Ovary (tissue), 9 donors: ENCODE measurements around the gene APOA4. TPM values are rescaled to one million over a fixed set of nuclear protein-coding genes. Genes with fewer than 3 reads are reported as not detected.

ENCODE experiments used
- DNase-seq, 5 donors: peaks; one replicate each; pipeline ENCODE4 v3.0.0-alpha.2; 2019 to 2020
- H3K27ac ChIP-seq, 2 donors: fragments of 200-600 bp; one replicate each; pipeline versions ENCODE4 v1.5.1 to v1.8.0; 2019 to 2022
- H3K27me3 ChIP-seq: fragments of 200-600 bp; one replicate; pipeline ENCODE4 v1.8.0; 2022
- H3K36me3 ChIP-seq: fragments of 200-600 bp; sonication (generic); one replicate; pipeline ENCODE4 v1.5.1; 2019
- H3K4me1 ChIP-seq: one replicate; pipeline ENCODE4 v1.8.1; 2013; ENCODE audit warnings: mild to moderate bottlenecking, moderate library complexity; ENCODE audit not compliant: insufficient read depth
- H3K4me3 ChIP-seq: fragments of 200-600 bp; sonication (generic); one replicate; pipeline ENCODE4 v1.5.1; 2017
- H3K9me3 ChIP-seq, 2 donors: fragments of 200-600 bp in 1 of 2; sonication (generic) in 1 of 2; one replicate each; pipeline versions ENCODE4 v1.5.1 to v1.8.1; 2013 to 2019; ENCODE audit warnings: mild to moderate bottlenecking in 1 of 2, moderate library complexity in 1 of 2
- EP300 ChIP-seq: sonication (generic); formaldehyde crosslinking; IDR thresholded peaks from one replicate; pipeline ENCODE4 v1.6.1; 2017; ENCODE audit warnings: antibody characterized with exemption
- POLR2A ChIP-seq: fragments of 450-650 bp; IDR thresholded peaks from one replicate; pipeline ENCODE4 v1.6.1; 2017; ENCODE audit warnings: antibody characterized with exemption, mild to moderate bottlenecking, moderate library complexity
- WGBS, 3 donors: extraction: QIAGEN DNeasy Blood & Tissue Kit in 1 of 3; methylation state at CpG; one replicate each; pipeline versions ENCODE4 v1.1.5 to v1.1.7; 2013 to 2017; 5-methylcytosine and 5-hydroxymethylcytosine counted together
- intact Hi-C, 4 donors: fragments of 100-400 bp; cut with DNase I; formaldehyde crosslinking; loops; one replicate each; pipeline versions ENCODE4 v1.11.0 to v1.15.1; 2022 to 2023
- polyA plus RNA-seq, 2 donors: library from polyadenylated mRNA; stranded (reverse); fragments of 200-250 nt in 1 of 2; fragments of 350-450 nt in 1 of 2; fragmentation: Illumina TruSeq in 1 of 2; extraction: RNeasy Lipid Tissue Mini Kit (QIAGEN cat#74804) in 1 of 2; gene quantifications; one replicate each; pipeline ENCODE4 v1.2.3, GENCODE V29; 2013 to 2014
- total RNA-seq, 7 donors: library from RNA; depleted of rRNA in 2 of 7; stranded (reverse); fragments of >200 nt in 2 of 7; fragmentation: NEBNext Ultra II Directional in 3 of 7; extraction: Animal tissue kit (Norgen Biotek cat#: 25700) in 3 of 7; gene quantifications; one replicate each; pipeline versions ENCODE4 v1.1.0 to v1.2.4, GENCODE V29; 2016 to 2023
- TF ChIP-seq, protein P1 (sequence below), 3 donors: fragments of 450-650 bp in 2 of 3; fragments of 200-600 bp in 1 of 3; IDR thresholded peaks; one replicate each; pipeline versions ENCODE4 v1.5.1 to v1.8.0; 2016 to 2022; ENCODE audit warnings: antibody characterized with exemption in 3 of 3, mild to moderate bottlenecking in 1 of 3
- donor health status: DM: no; HTN: no; CAD: no; lungs with moderate emphysema.
- donor health status: DM: no; HTN: no; CAD: no.
- donor health status: Bipolar disorder and iron deficiency.
- donor health status: DM: yes; HTN: yes; CAD: no.
- donor health status: DM: no; HTN: no; CAD: no.
- donor health status: DM: yes; HTN: yes; CAD: no.

The APOA4 gene
- total and polyA plus RNA-seq, 9 donors, result 0.19 to 41.7 TPM; not detected in 7

DNA sequence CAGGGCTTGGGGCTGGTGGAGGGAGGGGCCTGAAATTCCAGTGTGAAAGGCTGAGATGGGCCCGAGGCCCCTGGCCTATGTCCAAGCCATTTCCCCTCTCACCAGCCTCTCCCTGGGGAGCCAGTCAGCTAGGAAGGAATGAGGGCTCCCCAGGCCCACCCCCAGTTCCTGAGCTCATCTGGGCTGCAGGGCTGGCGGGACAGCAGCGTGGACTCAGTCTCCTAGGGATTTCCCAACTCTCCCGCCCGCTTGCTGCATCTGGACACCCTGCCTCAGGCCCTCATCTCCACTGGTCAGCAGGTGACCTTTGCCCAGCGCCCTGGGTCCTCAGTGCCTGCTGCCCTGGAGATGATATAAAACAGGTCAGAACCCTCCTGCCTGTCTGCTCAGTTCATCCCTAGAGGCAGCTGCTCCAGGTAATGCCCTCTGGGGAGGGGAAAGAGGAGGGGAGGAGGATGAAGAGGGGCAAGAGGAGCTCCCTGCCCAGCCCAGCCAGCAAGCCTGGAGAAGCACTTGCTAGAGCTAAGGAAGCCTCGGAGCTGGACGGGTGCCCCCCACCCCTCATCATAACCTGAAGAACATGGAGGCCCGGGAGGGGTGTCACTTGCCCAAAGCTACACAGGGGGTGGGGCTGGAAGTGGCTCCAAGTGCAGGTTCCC lies 6.5 kb upstream of the APOA4 start, which contains the start of gene APOC3:
Gene APOC3 (plus strand): TSS at position 383 of the 659 bp plus-strand sequence. CDS start 676 bp downstream, outside the sequence.
- Histone ChIP-seq H3K27me3 (no peaks in the 10 kb centered on the region), H3K36me3 (no peaks in the 10 kb centered on the region), H3K27ac (peak within 1 kb of the TSS; percentile 14 to 37), H3K9me3 (no peaks in the 10 kb centered on the region), H3K4me1 (peaks cover 6% of the 10 kb centered on the region), H3K4me3 (no peak within 1 kb of the TSS)
- WGBS, 3 donors, result 66 to 76% (median 69%) methylated on average over 9 of the region's 9 CpGs
- intact Hi-C loops, result loop anchor here in 1 of 4 donors (5.0 kb wide), 1 partner anchor 37 kb away; the partner anchor contains the start of gene APOA5
- TF ChIP-seq, protein P1, sequence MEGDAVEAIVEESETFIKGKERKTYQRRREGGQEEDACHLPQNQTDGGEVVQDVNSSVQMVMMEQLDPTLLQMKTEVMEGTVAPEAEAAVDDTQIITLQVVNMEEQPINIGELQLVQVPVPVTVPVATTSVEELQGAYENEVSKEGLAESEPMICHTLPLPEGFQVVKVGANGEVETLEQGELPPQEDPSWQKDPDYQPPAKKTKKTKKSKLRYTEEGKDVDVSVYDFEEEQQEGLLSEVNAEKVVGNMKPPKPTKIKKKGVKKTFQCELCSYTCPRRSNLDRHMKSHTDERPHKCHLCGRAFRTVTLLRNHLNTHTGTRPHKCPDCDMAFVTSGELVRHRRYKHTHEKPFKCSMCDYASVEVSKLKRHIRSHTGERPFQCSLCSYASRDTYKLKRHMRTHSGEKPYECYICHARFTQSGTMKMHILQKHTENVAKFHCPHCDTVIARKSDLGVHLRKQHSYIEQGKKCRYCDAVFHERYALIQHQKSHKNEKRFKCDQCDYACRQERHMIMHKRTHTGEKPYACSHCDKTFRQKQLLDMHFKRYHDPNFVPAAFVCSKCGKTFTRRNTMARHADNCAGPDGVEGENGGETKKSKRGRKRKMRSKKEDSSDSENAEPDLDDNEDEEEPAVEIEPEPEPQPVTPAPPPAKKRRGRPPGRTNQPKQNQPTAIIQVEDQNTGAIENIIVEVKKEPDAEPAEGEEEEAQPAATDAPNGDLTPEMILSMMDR (IDR thresholded peaks at IDR 0.05), result no peak
- TF ChIP-seq POLR2A, result no peak
- no peak for TF ChIP-seq EP300
- peak in 2 of 5 donors; percentile 37 to 52 for DNase-seq

DNA sequence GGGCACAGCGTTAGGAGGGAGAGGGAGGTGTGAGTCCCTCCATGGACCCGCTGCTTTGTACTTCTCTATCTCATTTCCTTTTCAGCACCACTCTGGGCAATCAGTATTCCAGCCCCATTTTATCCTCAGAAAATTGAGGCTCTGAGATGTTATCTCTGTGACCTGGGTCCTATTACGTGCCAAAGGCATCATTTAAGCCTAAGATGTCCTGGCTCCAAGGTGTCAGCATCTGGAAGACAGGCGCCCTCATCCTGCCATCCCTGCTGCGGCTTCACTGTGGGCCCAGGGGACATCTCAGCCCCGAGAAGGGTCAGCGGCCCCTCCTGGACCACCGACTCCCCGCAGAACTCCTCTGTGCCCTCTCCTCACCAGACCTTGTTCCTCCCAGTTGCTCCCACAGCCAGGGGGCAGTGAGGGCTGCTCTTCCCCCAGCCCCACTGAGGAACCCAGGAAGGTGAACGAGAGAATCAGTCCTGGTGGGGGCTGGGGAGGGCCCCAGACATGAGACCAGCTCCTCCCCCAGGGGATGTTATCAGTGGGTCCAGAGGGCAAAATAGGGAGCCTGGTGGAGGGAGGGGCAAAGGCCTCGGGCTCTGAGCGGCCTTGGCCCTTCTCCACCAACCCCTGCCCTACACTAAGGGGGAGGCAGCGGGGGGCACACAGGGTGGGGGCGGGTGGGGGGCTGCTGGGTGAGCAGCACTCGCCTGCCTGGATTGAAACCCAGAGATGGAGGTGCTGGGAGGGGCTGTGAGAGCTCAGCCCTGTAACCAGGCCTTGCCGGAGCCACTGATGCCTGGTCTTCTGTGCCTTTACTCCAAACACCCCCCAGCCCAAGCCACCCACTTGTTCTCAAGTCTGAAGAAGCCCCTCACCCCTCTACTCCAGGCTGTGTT lies 5.8 kb upstream of the APOA4 start:
- intact Hi-C loops, result no loop called here
- Histone ChIP-seq H3K4me3 (no peak overlapping the region), H3K4me1 (peaks cover 6% of the 10 kb centered on the region), H3K9me3 (no peaks in the 10 kb centered on the region), H3K27ac (peak overlapping the region in 1 of 2 donors; percentile 37), H3K36me3 (no peaks in the 10 kb centered on the region), H3K27me3 (no peaks in the 10 kb centered on the region)
- 59 to 71% (median 61%) methylated on average over 16 of the region's 16 CpGs for WGBS, 3 donors
- no peak for DNase-seq
- TF ChIP-seq POLR2A (no peak), EP300 (no peak)
- TF ChIP-seq, protein P1 (IDR thresholded peaks at IDR 0.05), result no peak

DNA sequence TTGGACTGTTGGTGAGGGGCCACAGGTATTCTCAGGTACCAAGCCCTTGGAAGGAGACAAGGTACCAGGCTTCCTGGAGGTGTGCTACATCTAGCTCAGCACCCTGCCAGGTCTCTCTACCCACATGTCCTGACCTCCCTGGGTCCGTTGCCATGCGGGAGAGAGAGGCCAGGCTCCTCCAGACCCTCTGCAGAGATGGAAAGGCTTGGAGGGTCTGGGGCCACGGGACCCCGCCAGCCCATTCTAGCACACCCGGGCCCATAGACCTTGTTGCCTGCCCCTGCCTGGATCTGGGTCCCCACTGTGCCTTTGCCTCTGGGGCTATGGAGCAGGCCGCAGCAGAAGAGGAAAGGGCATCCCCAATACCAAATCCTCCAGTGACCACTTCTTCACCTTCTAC lies 4.4 kb upstream of the APOA4 start:
- Histone ChIP-seq H3K36me3 (no peaks in the 10 kb centered on the region), H3K27me3 (no peaks in the 10 kb centered on the region), H3K4me3 (no peak overlapping the region), H3K27ac (no peak overlapping the region), H3K4me1 (peaks cover 6% of the 10 kb centered on the region), H3K9me3 (no peaks in the 10 kb centered on the region)
- 85 to 95% (median 91%) methylated on average over 6 of the region's 6 CpGs for WGBS, 3 donors
- TF ChIP-seq, protein P1 (IDR thresholded peaks at IDR 0.05), result no peak
- TF ChIP-seq EP300, result no peak
- no peak for TF ChIP-seq POLR2A
- intact Hi-C loops, result no loop called here
- no peak for DNase-seq

DNA sequence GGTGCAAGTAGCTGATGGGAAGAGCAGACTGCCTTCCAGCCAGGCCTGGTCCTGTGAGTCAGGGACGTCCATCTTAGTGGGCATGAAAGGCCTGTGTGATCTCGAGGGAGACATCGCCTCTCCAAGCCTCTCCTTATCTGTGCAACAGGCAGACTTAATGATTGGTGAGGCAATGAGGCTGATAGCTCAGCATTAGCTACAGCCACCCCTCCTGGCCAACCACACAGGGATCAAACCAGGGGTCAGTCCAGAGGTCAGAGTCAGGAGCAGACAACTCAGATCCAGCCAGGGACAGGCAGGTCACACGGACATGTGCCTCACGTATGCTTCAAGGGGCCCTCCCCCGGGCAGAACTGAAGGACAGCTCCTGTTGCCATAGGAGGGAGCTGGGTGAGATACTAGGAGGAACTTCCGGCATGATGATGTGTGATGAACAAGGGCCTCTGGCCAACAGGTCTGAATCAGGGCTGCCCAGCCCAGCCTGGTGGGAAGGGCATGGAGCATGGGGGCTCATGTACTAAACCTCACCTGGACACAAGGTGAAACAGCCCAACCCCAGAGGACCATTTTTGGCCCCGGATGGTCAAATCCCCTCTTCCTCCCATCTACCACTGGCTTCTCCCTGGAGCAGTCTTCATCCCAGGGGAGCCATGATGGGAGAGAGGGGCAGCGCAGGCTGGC lies 3.8 kb upstream of the APOA4 start:
- TF ChIP-seq, protein P1 (IDR thresholded peaks at IDR 0.05), result no peak
- intact Hi-C loops, result no loop called here
- no peak overlapping the region for H3K27ac ChIP-seq
- H3K4me3 ChIP-seq, result no peak overlapping the region
- no peaks in the 10 kb centered on the region for H3K9me3 ChIP-seq
- DNase-seq, result no peak
- no peaks in the 10 kb centered on the region for H3K27me3 ChIP-seq
- no peaks in the 10 kb centered on the region for H3K36me3 ChIP-seq
- WGBS, 3 donors, result 74 to 82% (median 82%) methylated on average over 9 of the region's 9 CpGs
- H3K4me1 ChIP-seq, result peaks cover 6% of the 10 kb centered on the region
